ENCODE measurements around the gene ATG5. TPM values are rescaled to one million over a fixed set of nuclear protein-coding genes. Genes with fewer than 3 reads are reported as not detected.

ATG5 gene
- total RNA-seq, 3 donors from 2014 or later: 39.4 to 51.6 (median 43.0) TPM

- Histone ChIP-seq H3K4me1 (ENCODE audit: low read depth) (no peaks in the 10 kb centered on the region), H3K36me3 (ENCODE audit: low read depth) (no peaks in the 10 kb centered on the region), H3K9me3 (no peaks in the 10 kb centered on the region), H3K4me3 (no peak overlapping the region)
- TF ChIP-seq CTCF (IDR thresholded peaks at IDR 0.05): no peak
- intact Hi-C loops (cut with DNase I, micrococcal nuclease): no loop called here
- DNase-seq (no peak), ATAC-seq (no peak)
Measured at GRCh38 chr6:106145144-106145543, 180.4 kb downstream of the ATG5 start.

- no peak for DNase-seq
Measured at GRCh38 chr6:106143665-106144064, 181.9 kb downstream of the ATG5 start.

GRCh38 chr6:106142876-106143431 lies 182.6 kb downstream of the ATG5 start:
- TF ChIP-seq CTCF (IDR thresholded peaks at IDR 0.05): no peak
- H3K4me1 ChIP-seq (ENCODE audit: low read depth): no peaks in the 10 kb centered on the region
- intact Hi-C loops (cut with DNase I, micrococcal nuclease): no loop called here
- H3K4me3 ChIP-seq: no peak overlapping the region
- no peaks in the 10 kb centered on the region for H3K9me3 ChIP-seq
- ATAC-seq: no peak
- no peak for DNase-seq
- H3K36me3 ChIP-seq (ENCODE audit: low read depth): no peaks in the 10 kb centered on the region

More at GRCh38 chr6:106143665-106144064, 181.9 kb downstream of the ATG5 start:
- intact Hi-C loops (cut with DNase I, micrococcal nuclease): no loop called here
- Histone ChIP-seq H3K36me3 (ENCODE audit: low read depth) (no peaks in the 10 kb centered on the region), H3K4me3 (no peak overlapping the region), H3K4me1 (ENCODE audit: low read depth) (no peaks in the 10 kb centered on the region), H3K9me3 (no peaks in the 10 kb centered on the region)
- TF ChIP-seq CTCF (IDR thresholded peaks at IDR 0.05): no peak
- no peak for ATAC-seq

GRCh38 chr6:106141441-106142237 lies 183.9 kb downstream of the ATG5 start:
- intact Hi-C loops (cut with DNase I, micrococcal nuclease): no loop called here
- ATAC-seq: peak; percentile 63
- no peaks in the 10 kb centered on the region for H3K4me1 ChIP-seq (ENCODE audit: low read depth)
- H3K9me3 ChIP-seq: no peaks in the 10 kb centered on the region
- H3K36me3 ChIP-seq (ENCODE audit: low read depth): no peaks in the 10 kb centered on the region
- DNase-seq: no peak
- TF ChIP-seq CTCF (IDR thresholded peaks at IDR 0.05): no peak
- no peak overlapping the region for H3K4me3 ChIP-seq

GRCh38 chr6:106138151-106138550 lies 187.4 kb downstream of the ATG5 start:
- Histone ChIP-seq H3K4me1 (ENCODE audit: low read depth) (no peaks in the 10 kb centered on the region), H3K4me3 (no peak overlapping the region), H3K36me3 (ENCODE audit: low read depth) (no peaks in the 10 kb centered on the region), H3K9me3 (no peaks in the 10 kb centered on the region)
- no peak for TF ChIP-seq CTCF (IDR thresholded peaks at IDR 0.05)
- ATAC-seq (no peak), DNase-seq (no peak)
- intact Hi-C loops (cut with DNase I, micrococcal nuclease): no loop called here

All from mucosa of descending colon (tissue), 3 donors.